Measurements from ENCODE around the gene SRRM2. TPM values are rescaled to one million over a fixed set of nuclear protein-coding genes. Genes with fewer than 3 reads are reported as not detected.

Gene SRRM2
- total and polyA plus RNA-seq, 8 donors = 536 to 710 (median 632) TPM

DNA sequence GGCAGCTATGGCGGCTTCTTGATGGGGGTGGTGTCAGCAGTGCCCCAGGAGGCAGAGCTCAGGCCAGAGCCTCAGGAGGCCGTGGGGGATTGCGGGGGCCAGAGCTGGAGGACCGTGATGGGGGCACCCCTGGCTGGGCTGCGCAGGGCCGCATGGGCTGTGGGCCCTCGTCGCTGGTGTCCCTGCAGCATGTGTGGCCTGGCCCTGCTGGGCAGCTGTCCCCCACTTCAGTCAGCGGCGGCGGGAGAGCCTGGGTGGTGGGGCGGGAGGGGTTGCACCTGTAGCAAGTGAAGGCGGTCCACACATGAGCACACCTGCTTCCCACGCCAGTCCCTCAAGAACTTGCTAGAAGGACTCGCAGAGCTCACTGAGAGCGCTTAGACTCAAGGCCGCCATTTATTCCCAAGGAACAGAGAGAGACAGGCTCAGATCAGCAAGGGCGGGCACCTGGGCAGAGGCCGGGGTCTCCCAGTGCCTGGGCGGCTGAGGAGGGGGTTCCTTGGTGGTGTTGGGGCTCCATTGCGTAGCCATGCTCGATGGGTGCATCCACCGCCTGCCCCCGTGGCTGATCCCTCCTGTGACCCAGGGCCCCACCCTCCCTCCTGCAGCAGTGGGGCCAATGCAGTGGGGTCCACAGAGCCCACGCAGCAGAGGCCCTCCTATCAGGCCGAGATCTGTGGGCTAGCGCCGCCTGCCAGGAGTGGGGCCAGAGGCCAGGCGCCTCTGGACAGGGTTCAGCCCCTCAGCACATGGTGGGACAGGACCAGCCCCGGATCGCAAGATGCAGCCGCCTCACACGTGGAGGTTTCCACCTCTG is 48.1 kb upstream of the SRRM2 start:
- TF ChIP-seq, protein P1, sequence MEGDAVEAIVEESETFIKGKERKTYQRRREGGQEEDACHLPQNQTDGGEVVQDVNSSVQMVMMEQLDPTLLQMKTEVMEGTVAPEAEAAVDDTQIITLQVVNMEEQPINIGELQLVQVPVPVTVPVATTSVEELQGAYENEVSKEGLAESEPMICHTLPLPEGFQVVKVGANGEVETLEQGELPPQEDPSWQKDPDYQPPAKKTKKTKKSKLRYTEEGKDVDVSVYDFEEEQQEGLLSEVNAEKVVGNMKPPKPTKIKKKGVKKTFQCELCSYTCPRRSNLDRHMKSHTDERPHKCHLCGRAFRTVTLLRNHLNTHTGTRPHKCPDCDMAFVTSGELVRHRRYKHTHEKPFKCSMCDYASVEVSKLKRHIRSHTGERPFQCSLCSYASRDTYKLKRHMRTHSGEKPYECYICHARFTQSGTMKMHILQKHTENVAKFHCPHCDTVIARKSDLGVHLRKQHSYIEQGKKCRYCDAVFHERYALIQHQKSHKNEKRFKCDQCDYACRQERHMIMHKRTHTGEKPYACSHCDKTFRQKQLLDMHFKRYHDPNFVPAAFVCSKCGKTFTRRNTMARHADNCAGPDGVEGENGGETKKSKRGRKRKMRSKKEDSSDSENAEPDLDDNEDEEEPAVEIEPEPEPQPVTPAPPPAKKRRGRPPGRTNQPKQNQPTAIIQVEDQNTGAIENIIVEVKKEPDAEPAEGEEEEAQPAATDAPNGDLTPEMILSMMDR (IDR thresholded peaks at IDR 0.05) = no peak
- H3K27ac ChIP-seq = no peak overlapping the region
- H3K4me3 ChIP-seq = no peak overlapping the region
- H3K27me3 ChIP-seq = no peaks in the 10 kb centered on the region
- intact Hi-C loops (cut with DNase I) = no loop called here
- peaks cover 0 to 100% of the 10 kb centered on the region in 2 donors for H3K36me3 ChIP-seq
- ATAC-seq (no peak), DNase-seq (peak in 1 of 4 donors; percentile 67)
- H3K4me1 ChIP-seq = no peaks in the 10 kb centered on the region
- no peaks in the 10 kb centered on the region for H3K9me3 ChIP-seq

DNA sequence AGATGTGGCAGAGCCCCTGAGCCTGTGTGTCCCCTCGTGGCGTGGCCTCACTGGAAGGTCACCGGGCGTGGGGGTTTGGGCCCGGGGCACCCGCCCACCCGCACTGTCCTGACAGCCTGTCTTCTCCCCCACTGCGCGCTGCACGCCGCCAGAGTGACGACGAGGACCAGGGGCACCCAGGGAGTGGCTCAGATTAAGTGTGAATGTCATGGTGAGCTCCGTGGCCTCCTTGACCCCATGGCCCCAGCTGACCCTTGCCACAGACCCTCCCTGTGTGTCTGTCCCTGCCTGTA is 47.5 kb upstream of the SRRM2 start:
- Histone ChIP-seq H3K36me3 (peaks cover 0 to 100% of the 10 kb centered on the region in 2 donors), H3K4me1 (no peaks in the 10 kb centered on the region), H3K4me3 (no peak overlapping the region), H3K27me3 (no peaks in the 10 kb centered on the region), H3K27ac (no peak overlapping the region), H3K9me3 (no peaks in the 10 kb centered on the region)
- TF ChIP-seq, protein P1 (IDR thresholded peaks at IDR 0.05) = no peak
- intact Hi-C loops (cut with DNase I) = no loop called here
- DNase-seq (peak in 1 of 4 donors; percentile 68), ATAC-seq (no peak)

DNA sequence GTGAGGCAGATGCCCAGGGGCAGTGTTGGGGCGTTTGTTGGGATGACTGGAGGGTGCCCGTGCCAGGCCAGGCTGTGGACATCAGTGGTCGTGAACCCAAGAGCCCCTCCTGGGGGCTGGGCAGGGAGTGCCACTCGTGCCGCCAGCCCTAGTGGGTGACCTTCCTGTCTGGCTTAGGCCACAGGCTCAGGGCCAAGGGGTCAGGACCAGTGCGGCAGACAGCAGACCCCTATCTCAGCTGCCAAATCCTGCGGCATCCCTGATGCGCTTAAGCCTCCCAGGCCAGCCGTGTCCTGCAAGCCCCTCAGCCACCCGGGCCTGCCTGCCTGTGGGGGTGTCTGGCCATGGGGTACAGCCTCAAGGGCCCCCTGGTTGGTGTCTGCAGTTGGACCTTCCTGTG is 47.1 kb upstream of the SRRM2 start:
- Histone ChIP-seq H3K4me1 (no peaks in the 10 kb centered on the region), H3K4me3 (no peak overlapping the region), H3K9me3 (no peaks in the 10 kb centered on the region), H3K27me3 (no peaks in the 10 kb centered on the region), H3K27ac (no peak overlapping the region), H3K36me3 (peaks cover 0 to 99% of the 10 kb centered on the region in 2 donors)
- TF ChIP-seq, protein P1 (IDR thresholded peaks at IDR 0.05) = no peak
- intact Hi-C loops (cut with DNase I) = no loop called here
- ATAC-seq (no peak), DNase-seq (no peak)

DNA sequence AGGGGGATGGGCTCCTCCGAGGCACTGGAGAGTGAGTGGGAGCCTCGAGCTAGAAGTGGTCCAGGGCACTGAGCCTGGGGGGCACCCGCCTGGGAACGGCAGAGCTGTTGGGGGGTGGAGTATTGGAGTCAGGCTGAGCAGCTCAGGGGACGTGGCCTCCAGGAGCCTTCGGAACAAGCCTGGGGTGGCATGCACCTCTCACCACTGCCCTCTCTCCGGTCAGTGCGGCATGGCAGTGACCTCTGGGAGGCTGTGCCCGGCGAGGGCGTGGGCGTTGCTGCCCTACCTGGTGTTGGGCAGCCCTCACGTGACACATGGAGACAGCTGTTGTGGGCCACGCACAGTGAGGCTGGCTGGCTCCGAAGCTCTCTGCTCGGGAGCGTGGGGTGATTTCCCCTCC is 46.4 kb upstream of the SRRM2 start:
- ATAC-seq (no peak), DNase-seq (no peak)
- TF ChIP-seq, protein P1 (IDR thresholded peaks at IDR 0.05) = no peak
- Histone ChIP-seq H3K4me1 (no peaks in the 10 kb centered on the region), H3K9me3 (no peaks in the 10 kb centered on the region), H3K4me3 (no peak overlapping the region), H3K27ac (no peak overlapping the region), H3K27me3 (no peaks in the 10 kb centered on the region), H3K36me3 (peaks cover 0 to 92% of the 10 kb centered on the region in 2 donors)
- intact Hi-C loops (cut with DNase I) = no loop called here

DNA sequence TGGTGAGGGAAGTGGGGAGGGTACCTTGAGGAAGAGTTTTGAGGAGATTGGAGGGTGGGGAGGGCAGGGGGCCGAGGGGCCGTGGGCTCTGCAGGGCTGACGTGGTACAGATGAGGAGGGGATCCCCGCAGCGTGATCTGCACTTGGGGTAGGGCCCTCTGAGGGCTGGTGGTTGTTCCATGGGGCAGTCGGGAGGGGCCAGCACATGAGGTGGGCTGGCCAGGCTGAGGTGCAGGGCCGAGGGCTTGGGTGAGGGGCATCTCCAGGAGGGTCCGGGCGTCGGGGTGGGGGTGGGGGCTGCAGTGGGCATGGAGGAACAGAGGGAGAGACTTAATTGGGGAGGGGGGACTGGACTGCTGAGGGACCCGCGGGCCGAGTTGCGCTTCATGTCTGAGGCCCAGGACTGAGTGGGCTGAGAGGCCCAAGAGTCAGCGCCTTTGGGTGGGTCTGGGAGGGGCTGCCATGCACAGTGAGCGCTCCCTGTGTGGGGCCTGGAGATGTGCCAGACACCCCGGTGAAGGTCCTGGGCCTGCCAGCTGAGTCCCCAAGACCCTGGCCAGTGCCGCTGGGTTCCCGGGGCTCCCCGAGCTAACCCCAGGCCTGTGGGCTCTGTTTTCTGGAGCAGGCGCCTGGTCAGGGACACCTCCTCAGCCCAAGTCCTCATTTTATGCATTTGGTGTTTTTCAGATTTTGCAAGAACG is 45.7 kb upstream of the SRRM2 start:
- Histone ChIP-seq H3K27ac (no peak overlapping the region), H3K36me3 (peaks cover 0 to 85% of the 10 kb centered on the region in 2 donors), H3K4me3 (no peak overlapping the region), H3K9me3 (no peaks in the 10 kb centered on the region), H3K4me1 (no peaks in the 10 kb centered on the region), H3K27me3 (no peaks in the 10 kb centered on the region)
- DNase-seq (peak in 1 of 4 donors; percentile 75), ATAC-seq (no peak)
- TF ChIP-seq, protein P1 (IDR thresholded peaks at IDR 0.05) = no peak
- intact Hi-C loops (cut with DNase I) = no loop called here

All from left lung (tissue), 10 donors.